ENCODE data around the gene IL6R. TPM values are rescaled to one million over a fixed set of nuclear protein-coding genes. Genes with fewer than 3 reads are reported as not detected.

The IL6R gene
- polyA plus RNA-seq, 1 donor = 7.7 TPM

DNA sequence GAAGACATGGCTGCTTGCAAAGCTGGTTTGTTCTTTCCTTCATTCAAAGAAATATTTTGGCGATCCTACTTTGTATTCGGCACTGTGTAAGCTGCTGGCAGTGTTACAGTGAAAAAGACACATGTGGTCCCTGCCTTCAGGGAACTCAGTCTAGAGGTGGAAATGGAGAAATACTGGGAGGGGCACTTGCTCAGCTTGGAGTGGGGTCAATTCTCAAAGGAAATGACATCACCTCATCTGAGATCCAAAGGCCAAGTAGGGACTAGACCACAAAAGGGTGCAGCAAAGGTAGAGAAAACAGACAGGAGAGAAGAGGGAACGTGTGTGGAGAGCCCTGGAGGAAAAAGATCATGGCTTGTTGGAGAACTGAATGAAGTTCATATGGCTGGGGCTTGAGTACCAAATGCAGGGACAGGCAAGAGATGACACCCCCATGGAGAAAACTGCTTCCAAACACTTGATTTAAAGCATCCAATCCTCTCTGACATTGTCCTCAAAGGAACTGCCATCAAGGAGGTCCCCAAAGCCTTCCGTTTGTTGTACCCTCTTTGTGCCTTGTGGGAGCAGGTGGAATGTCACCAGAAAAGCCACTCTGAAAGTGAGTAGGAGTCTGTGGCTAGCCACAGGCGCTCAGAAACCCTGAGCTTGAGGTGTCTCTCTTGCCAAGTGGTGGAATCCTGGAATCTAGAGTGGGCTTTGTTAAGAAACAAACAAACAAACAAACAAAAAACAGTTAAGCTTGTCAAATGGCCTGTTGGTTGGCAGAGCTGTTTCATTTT is 48.6 kb downstream of the IL6R start:
- peak; percentile 24 for DNase-seq

DNA sequence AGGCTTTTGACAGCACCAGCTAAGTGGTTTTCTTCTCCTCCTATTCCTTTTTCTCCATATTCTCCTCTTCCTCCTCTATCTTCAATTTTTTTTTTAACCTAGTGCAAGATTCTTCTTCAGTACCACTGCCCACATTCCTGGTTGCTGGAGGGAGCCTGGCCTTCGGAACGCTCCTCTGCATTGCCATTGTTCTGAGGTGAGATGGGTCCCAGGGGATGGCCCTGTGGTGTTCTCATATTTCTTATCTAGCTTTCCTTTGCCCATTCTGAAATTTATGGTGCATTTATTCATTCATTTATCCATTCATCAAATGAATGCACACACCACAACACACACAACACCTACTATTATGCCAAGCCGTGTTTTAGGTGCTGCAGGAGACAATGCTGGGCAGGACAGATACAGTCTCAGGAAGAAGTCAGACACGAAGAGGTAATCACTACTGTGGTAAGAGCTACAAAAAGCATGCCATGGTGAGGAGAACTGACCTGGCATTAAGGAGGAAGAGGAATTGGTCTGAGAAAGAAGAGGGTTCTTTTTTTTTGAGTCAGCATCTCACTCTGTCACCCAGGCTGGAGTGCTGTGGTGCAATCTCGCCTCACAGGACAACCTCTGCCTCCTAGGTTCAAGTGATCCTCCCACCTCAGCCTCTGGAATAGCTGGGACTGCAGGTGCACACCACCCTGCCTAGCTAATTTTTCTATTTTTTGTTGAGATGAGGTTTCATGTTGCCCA is 49.4 kb downstream of the IL6R start:
- DNase-seq = no peak

DNA sequence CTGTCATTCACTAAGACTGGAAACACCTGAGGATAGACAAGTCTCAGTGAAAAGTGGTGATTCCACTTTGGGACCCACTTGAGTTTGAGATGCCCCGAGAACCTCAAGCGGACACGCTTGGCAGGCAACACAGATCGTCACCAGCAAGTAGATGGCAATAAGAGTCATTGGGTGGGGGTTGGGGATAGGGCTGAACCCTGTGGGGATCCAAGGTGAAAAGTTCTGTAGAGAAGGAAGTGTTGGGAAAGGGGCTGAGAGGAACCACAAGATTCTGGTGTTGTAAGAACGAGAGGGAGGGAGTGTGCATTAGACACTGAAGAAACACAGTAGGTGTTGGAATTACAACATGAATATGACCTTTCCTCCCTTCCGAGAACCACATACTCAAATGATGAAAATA is 51.5 kb downstream of the IL6R start:
- DNase-seq = no peak

DNA sequence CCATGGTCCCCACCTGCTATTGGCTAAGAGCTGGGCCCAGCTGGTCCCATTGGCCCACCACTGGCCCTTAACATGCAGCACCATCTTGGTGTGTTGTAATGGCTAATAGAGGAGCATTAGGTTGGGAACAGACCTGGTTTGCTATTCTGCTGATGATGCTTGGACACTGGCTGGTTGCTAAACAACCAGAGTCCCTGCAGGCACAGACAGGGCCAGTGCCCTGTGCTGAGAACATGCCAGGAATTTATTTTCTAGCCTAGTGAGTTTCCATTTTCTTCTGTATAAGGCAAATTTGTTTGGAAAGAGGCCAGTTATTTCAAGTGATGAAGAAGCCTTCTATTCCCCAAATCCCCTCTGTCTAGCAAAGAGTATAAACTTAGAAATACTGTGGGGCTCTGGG is 53.9 kb downstream of the IL6R start:
- DNase-seq = no peak

DNA sequence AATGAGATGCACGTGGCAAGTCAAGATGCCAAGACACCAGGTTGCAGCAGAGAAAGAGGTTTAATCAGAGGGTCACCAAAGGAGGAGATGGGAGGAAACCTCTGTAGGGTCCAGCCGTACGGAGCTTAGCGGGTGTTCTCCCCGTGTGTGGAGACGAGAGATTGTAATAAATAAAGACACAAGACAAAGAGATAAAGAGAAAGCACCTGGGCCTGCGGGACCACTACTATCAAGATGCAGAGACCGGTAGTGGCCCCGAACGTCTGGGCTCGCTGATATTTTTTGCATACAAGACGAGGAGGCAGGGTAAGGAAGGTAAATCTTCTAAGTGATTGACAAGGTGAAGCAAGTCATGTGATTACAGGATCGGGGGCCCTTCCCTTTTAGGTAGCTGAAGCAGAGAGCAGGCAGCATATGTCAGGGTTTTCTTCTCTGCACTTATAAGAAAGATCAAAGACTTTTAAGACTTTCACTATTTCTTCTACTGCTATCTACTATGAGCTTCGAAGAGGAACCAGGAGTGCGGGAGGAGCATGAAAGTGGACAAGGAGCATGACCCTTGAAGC is 55.6 kb downstream of the IL6R start:
- no peak for DNase-seq

DNA sequence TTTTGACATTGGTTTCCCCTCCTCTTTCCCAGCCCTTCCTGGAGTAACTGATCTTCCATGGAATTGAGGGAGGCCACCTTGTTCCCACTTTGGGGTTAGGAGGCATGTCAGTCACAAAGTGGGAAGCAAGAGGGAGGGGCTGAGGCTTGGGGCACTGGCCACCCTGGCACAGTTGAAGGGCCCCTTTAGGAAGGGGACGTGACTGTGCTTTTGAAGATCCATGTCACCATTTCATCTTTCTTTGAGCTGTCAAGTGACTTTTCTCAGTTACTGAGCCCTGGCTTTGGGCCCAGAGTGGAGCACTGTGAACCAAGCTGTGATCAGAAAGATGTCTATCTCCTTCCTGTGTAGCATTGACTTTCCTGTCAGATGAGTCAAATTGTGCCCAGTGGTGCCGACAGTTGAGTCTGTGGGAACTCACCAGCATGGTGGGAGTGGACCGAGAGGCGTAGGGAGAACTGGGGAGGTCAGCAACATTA is 58.4 kb downstream of the IL6R start:
- no peak for DNase-seq

DNA sequence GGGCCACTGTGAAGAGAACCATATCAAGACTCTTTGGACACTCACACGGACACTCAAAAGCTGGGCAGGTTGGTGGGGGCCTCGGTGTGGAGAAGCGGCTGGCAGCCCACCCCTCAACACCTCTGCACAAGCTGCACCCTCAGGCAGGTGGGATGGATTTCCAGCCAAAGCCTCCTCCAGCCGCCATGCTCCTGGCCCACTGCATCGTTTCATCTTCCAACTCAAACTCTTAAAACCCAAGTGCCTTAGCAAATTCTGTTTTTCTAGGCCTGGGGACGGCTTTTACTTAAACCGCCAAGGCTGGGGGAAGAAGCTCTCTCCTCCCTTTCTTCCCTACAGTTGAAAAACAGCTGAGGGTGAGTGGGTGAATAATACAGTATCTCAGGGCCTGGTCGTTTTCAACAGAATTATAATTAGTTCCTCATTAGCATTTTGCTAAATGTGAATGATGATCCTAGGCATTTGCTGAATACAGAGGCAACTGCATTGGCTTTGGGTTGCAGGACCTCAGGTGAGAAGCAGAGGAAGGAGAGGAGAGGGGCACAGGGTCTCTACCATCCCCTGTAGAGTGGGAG is 60.6 kb downstream of the IL6R start:
- no peak for DNase-seq

DNA sequence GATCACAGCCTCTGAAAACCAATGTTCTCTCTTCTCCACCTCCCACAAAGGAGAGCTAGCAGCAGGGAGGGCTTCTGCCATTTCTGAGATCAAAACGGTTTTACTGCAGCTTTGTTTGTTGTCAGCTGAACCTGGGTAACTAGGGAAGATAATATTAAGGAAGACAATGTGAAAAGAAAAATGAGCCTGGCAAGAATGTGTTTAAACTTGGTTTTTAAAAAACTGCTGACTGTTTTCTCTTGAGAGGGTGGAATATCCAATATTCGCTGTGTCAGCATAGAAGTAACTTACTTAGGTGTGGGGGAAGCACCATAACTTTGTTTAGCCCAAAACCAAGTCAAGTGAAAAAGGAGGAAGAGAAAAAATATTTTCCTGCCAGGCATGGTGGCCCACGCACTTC is 61.1 kb downstream of the IL6R start:
- no peak for DNase-seq

DNA sequence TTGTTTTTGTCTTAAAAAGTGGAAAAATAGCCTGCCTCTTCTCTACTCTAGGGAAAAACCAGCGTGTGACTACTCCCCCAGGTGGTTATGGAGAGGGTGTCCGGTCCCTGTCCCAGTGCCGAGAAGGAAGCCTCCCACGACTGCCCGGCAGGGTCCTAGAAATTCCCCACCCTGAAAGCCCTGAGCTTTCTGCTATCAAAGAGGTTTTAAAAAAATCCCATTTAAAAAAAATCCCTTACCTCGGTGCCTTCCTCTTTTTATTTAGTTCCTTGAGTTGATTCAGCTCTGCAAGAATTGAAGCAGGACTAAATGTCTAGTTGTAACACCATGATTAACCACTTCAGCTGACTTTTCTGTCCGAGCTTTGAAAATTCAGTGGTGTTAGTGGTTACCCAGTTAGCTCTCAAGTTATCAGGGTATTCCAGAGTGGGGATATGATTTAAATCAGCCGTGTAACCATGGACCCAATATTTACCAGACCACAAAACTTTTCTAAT is 61.8 kb downstream of the IL6R start:
- DNase-seq = no peak

DNA sequence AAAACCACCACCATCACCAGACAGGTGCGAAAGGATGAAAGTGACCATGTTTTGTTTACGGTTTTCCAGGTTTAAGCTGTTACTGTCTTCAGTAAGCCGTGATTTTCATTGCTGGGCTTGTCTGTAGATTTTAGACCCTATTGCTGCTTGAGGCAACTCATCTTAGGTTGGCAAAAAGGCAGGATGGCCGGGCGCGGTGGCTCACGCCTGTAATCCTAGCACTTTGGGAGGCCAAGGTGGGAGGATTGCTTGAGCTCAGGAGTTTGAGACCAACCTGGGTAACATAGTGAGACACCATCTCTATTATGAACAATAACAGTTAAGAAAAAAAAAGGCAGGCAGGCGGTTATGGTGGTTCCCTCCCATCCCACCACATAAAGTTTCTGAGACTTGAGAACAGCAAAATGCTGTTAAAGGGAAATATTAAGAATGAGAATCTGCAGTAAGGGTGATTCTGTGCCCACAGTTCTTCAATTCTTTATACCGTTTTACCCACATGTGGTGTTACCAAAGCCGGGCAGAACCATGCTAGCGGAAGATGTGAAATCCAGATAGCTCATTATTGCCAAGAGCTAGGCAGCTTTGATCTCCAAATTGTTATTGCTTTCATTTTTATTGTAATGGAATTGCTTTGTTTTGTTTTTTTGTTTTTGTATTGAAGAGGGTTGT is 62.4 kb downstream of the IL6R start:
- DNase-seq = no peak

DNA sequence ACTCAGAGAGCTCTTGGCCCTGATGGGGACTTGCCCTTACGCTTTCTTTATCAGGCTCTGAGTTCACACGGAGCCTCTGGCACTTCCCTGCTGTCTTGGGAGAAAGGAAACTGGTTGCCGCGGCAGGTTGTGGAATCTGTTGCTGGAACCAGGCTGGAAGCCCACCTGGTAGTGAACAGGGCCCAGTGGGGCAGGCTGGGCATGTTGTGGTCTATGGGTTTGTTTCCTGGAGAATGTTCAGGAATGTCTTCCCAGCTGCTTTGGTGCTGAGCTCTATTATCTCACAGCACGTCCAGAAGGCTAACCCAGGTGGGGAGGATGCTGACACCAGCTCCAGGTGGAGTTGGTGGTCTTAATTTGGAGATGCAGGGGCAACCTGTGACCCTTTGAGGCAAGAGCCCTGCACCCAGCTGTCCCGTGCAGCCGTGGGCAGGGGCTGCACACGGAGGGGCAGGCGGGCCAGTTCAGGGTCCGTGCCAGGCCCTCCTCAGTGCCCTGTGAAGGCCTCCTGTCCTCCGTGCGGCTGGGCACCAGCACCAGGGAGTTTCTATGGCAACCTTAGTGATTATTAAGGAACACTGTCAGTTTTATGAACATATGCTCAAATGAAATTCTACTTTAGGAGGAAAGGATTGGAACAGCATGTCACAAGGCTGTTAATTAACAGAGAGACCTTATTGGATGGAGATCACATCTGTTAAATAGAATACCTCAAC is 63.5 kb downstream of the IL6R start:
- no peak for DNase-seq

DNA sequence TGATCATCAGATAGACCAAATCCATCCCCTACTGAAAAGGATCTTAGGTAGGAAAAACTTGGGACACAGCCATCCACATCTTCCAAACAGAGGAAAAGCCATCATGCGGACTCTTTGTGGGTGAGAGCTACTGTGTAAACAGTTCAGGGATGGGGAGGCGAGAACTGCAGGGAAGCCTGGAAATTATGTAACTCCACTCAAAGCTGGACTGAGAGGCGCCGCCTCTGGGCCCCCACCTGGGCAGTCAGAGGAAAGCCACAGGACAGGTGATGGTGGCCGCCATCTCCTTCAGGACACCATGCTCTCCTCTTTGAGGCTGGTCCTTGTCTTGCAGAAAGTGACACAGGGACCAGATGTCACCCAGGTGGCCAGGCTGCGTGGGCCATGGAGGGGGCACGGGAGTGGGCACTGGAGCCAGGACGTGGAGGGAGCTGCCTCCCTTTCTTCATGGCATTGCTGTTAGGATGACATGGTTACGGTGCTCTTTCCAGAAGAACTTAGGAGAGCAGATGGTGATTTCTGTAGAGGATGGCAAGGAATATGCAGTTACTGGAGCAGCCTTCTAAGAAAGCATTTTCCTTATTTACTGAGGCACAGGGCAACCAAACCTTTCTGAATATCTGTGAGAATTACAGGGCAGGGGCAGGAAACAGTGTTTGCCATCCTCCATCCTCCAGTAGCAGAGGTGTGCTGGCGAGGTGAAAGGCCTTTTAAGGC is 64.9 kb downstream of the IL6R start:
- no peak for DNase-seq

DNA sequence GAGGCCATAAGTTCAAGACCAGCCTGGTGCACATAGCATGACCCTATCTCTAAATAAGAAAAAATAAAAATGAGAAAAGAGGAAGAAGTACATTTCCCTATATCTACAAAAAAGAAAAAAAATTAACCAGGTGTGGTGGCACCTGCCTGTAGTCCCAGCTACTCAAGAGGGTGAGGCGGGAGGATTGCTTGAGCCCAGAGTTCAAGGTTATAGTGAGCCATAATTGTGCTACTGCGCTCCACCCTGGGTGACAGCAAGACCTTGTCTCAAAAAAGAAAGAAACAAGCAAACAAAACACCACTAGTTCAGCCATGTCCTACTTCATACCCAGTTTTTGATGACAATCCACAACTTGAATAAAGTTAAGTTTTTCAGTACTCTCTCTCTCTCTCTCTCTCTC is 66.2 kb downstream of the IL6R start:
- DNase-seq = no peak

DNA sequence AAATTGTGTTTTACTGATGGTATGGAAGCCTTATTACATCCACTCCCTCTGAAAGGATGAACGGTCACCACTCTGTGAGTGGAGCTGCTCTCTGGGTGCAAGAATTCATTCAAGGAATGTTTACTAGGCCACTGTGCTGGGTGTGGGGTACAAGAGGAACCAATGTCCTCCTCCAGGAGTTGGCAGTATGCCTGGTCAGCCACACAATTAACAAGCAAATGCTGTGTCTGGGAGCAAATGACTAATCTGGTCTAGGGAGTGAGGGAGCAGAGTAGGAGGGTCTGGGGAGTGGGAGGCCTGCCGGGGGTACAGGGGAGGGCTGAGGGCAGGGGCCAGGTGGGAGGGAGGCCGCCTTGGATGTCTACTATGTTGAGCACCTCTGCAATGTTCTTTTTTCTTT is 69.7 kb downstream of the IL6R start:
- no peak for DNase-seq

DNA sequence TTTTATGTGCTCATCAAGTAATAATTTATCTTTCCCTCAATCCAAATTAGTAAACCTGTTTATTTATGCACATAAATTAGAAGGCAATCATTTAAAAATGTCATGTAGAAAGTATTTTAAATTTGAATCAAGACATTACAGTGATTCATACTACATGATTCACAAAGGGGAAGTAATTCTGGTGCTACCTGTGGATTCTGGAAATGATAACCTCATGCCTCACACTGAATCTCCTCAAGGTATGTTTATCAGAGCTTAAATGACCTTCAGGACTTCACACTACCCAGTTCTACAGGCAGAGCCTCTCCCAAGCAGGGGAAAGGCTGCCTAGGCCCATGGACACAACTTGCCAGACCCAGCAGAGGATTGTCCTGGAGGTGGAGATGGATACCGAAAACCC is 71.6 kb downstream of the IL6R start:
- DNase-seq = no peak

DNA sequence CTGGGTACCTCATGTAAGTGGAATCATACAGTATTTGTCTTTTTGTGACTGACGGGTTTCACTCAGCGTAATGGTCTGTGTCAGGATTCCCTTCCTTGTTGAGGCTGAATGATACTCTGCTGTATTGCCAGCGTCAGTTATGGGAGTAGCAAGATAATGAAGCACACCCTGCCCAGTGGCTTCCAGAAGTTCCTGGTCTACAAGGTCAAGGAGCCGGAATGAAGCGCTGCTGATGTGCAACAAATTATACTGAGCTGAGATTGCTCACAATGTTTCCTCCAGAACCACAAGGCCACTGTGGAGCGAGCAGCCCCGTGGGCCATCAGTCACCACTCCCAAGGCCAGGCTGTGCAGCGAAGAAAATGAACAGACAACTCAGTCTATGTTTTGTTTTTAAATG is 72.9 kb downstream of the IL6R start:
- DNase-seq = no peak

DNA sequence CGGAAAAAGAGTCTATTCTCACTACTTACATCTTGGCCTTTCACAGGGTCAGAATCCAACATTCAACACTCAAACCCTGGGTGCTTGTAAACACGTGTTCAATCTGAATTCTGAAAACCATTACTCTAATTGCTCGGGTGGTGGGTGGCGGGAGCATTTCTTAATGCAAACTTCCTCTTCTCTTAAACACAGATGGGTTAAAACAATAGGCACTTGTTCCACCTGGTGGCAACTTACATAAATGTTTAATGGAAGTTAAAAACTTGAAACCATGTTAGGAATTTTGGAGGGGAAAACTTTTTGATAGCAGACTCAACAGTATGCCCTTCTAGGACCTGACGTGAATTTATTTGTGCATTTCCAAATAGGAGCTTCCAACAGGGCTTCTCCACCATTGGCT is 73.5 kb downstream of the IL6R start:
- no peak for DNase-seq

DNA sequence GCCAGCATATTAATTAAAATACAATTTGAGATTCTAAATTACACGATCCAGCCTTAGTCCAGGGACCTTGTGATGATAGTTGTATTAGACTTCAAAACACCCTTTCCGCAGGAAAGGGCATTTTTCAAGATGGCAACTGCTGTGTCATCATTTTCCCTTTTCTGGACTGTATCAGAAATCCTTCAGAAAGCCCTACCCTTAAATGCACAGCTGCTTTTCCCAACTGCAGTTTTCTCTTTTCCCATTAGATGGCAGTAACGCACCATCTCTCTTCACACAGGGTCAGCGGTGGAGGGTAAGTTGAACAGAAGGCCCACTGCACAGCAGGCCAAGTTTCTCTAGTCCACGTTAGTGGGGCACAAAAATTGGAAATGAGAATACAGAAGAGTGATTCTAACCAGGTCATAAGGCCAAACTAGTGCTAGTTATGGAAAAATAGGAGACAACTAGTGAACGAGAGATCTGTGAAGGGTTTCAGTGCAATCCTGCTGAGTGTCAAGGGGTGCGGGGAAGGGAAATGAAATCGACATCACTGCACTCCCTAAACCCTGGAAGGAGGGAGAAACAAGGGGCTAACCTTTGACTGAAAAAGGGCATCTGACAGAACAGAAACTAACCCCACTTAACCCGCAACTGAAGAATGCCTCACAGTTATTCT is 74.8 kb downstream of the IL6R start:
- DNase-seq = peak; percentile 84

DNA sequence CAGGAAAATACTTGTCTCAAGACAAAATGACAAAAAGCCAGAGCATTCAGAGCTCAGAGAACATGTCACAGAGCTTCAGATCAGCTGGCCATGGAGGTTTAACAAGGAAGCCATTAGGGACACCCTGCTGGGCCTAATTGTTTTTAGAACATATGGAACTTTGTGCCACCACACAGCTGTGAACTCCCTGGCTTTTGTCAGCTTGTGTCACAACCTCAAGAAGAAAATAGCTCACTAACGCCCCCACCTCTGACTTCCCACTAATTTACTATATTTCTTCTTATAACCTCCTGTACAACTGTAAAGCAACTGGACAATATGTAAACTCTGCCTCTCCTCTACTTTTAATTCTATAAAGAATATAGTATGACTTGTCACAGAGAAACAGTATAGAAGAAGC is 75.9 kb downstream of the IL6R start:
- no peak for DNase-seq

DNA sequence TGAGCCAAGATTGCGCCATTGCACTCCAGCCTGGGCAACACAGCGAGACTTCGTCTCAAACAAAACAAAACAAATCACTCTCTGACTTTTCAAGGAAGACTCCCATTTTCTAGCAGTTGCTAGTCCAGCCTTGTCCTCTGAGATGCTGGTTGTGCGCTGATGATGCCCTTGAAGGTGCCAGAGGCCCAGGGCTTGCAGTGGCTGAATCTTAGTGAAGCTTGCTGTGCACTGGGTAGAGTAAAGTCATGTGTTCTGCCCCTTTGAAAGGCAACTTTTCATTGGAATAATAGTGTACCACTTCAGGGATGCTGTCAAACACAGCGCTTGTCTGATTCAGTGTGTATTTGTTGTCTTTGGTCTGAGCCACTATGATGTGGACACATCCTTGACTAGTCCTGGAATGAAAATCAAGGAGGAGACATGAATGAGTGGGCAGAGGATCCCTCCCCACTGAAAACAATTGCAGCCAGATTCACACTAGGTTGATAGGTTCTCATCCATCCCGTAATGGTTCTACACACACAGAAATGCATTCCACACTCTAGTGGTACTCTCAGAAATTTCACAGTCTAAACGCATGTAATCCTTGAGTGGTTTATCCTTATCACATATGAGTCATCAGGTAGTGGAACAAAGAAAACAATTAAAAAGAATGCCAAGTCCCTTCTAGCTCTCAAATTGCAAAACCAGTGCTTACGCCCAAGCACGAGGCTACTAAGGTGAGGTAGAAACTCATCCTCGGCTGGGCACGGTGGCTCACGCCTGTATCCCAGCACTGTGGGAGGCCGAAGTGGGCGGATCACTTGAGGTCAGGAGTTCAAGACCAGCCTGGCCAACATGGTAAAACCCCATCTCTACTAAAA is 79.0 kb downstream of the IL6R start:
- no peak for DNase-seq
